ENCODE measurements around the gene S100A11.

S100A11 gene

DNA sequence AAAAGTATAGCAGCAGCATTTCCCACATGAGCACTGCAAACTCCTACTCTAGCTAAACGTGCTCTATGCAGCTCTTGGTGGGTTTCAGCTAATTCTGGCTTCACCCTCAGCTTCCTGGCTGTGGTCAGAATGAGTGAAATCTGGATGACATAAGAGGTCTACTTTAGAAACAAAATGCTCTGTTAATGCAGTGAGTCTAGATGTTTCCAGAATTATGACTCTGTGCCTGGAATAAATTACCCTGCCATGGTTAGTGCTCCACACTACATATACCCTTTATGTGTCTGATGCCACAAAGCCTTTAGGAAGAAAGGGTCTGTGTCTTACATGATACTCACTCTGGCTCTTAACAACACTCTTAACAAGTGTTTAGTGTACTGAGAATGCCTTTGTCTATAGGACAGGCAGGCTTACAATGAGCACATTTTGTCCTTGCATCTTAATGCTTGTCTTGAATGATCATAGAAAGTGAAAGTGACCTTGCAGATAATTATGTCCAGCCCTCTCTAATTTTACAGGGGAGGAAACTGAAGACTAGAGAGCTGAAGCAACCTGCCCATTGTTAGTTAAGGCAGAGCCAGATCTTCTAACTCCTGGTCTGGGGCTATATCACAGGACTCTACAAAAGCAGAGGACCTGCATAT, 52.4 kb downstream of the S100A11 start:
- DNase-seq (ENCODE audit: low read depth): peak; percentile 39
